CD14-positive monocyte (primary cell): ENCODE results near the gene CDC25B. TPM values are rescaled to one million over a fixed set of nuclear protein-coding genes. Genes with fewer than 3 reads are reported as not detected.
A peak's percentile ranks its signal among the peaks of the same experiment; 100 is the strongest.

Source experiments
- DNase-seq, 3 donors: peaks; one replicate each; pipeline ENCODE4 v3.0.0-alpha.2; 2011 to 2022
- H2AFZ ChIP-seq: 2 replicates; pipeline ENCODE4 v1.6.0; 2012; ENCODE audit warnings: mild to moderate bottlenecking, low read depth, low read length, inconsistent platforms; ENCODE audit not compliant: insufficient read depth, poor library complexity, severe bottlenecking
- H3K27ac ChIP-seq, 2 donors: 1 replicate in 1 of 2; 2 replicates in 1 of 2; pipeline ENCODE4 v1.5.1; 2012 to 2013; ENCODE audit warnings: low read length in 2 of 2, control low read depth in 1 of 2, inconsistent platforms in 1 of 2, low read depth in 1 of 2, mild to moderate bottlenecking in 1 of 2
- H3K27me3 ChIP-seq, 2 donors: one replicate each; pipeline versions ENCODE4 v1.6.0 to v1.6.1; 2011 to 2013; ENCODE audit warnings: low read length in 2 of 2; ENCODE audit not compliant: control insufficient read depth in 2 of 2, insufficient read depth in 2 of 2
- H3K36me3 ChIP-seq, 2 donors: replicated peaks in 1 of 2; 1 replicate in 1 of 2; 2 replicates in 1 of 2; pipeline versions ENCODE4 v1.5.1 to v1.6.1; 2012 to 2013; ENCODE audit warnings: low read length in 2 of 2, control low read depth in 1 of 2, inconsistent platforms in 1 of 2, mild to moderate bottlenecking in 1 of 2; ENCODE audit not compliant: insufficient read depth in 2 of 2, control insufficient read depth in 1 of 2
- H3K4me1 ChIP-seq, 2 donors: 1 replicate in 1 of 2; 2 replicates in 1 of 2; pipeline versions ENCODE4 v1.5.1 to v1.6.1; 2012 to 2013; ENCODE audit warnings: low read length in 2 of 2, control low read depth in 1 of 2, inconsistent platforms in 1 of 2, mild to moderate bottlenecking in 1 of 2, moderate library complexity in 1 of 2; ENCODE audit not compliant: insufficient read depth in 2 of 2, control insufficient read depth in 1 of 2
- H3K4me2 ChIP-seq: replicated peaks from 2 replicates; pipeline ENCODE3; 2012; ENCODE audit warnings: low read length, moderate library complexity, mild to moderate bottlenecking; ENCODE audit not compliant: poor library complexity, severe bottlenecking; ENCODE audit errors: extremely low read depth
- H3K4me3 ChIP-seq, 3 experiments: fragments of 200-600 bp in 1 of 3; sonication (generic) in 1 of 3; replicated peaks in 1 of 3; 1 replicate in 2 of 3; 2 replicates in 1 of 3; pipeline ENCODE4 v1.5.1; 2011 to 2013; ENCODE audit warnings: low read length in 3 of 3, mild to moderate bottlenecking in 3 of 3, control low read depth in 2 of 3, low read depth in 2 of 3, inconsistent platforms in 1 of 3, moderate library complexity in 1 of 3
- H3K79me2 ChIP-seq: 2 replicates; pipeline ENCODE4 v1.6.0; 2012; ENCODE audit warnings: mild to moderate bottlenecking, control low read depth, inconsistent platforms, low read length, moderate library complexity; ENCODE audit not compliant: insufficient read depth
- H3K9ac ChIP-seq: 2 replicates; pipeline ENCODE4 v1.6.0; 2017; ENCODE audit warnings: low read length, mild to moderate bottlenecking; ENCODE audit not compliant: insufficient read depth, poor library complexity, severe bottlenecking
- H3K9me3 ChIP-seq, 2 donors: replicated peaks in 1 of 2; 1 replicate in 1 of 2; 2 replicates in 1 of 2; pipeline versions ENCODE4 v1.5.1 to v1.6.1; 2012 to 2013; ENCODE audit warnings: low read length in 2 of 2, control low read depth in 1 of 2; ENCODE audit not compliant: control insufficient read depth in 1 of 2, insufficient read depth in 1 of 2
- H4K20me1 ChIP-seq: 2 replicates; pipeline ENCODE4 v1.6.0; 2012; ENCODE audit warnings: mild to moderate bottlenecking, low read length, control low read depth, moderate library complexity; ENCODE audit not compliant: insufficient read depth
- H3K27ac Mint-ChIP-seq, 7 donors: one replicate each; pipeline ENCODE4 v1.8.0; 2020; ENCODE audit warnings: mild to moderate bottlenecking in 7 of 7, mixed read lengths in 7 of 7, moderate library complexity in 6 of 7, inconsistent platforms in 2 of 7
- H3K27me3 Mint-ChIP-seq, 3 donors: one replicate each; pipeline ENCODE4 v1.8.0; 2021 to 2022; ENCODE audit warnings: low read depth in 3 of 3, mild to moderate bottlenecking in 3 of 3, mixed read lengths in 3 of 3, moderate library complexity in 3 of 3, inconsistent platforms in 1 of 3
- H3K36me3 Mint-ChIP-seq, 2 donors: one replicate each; pipeline ENCODE4 v1.8.0; 2020; ENCODE audit warnings: mixed read lengths in 2 of 2, inconsistent platforms in 1 of 2, mild to moderate bottlenecking in 1 of 2
- H3K4me1 Mint-ChIP-seq: one replicate; pipeline ENCODE4 v1.8.0; 2020; ENCODE audit warnings: mild to moderate bottlenecking, mixed read lengths
- H3K4me3 Mint-ChIP-seq, 2 donors: one replicate each; pipeline ENCODE4 v1.8.0; 2020; ENCODE audit warnings: mild to moderate bottlenecking in 2 of 2, mixed read lengths in 2 of 2, moderate library complexity in 1 of 2
- H3K9me3 Mint-ChIP-seq, 7 donors: one replicate each; pipeline ENCODE4 v1.8.0; 2020 to 2022; ENCODE audit warnings: mixed read lengths in 7 of 7, mild to moderate bottlenecking in 6 of 7, moderate library complexity in 6 of 7, inconsistent platforms in 2 of 7
- WGBS: methylation state at CpG from one replicate; pipeline ENCODE4 v1.1.5; 2013; ENCODE audit warnings: missing lambda C conversion rate; ENCODE audit not compliant: insufficient coverage; 5-methylcytosine and 5-hydroxymethylcytosine counted together
- intact Hi-C, 2 donors: fragments of 100-400 bp; cut with micrococcal nuclease; formaldehyde crosslinking; loops; one replicate each; pipeline versions ENCODE4 v1.15.0 to v1.15.1; 2023
- polyA plus RNA-seq, 3 donors: library from polyadenylated mRNA; depleted of rRNA in 1 of 3; unstranded in 2 of 3; stranded (reverse) in 1 of 3; fragments of 300-500 nt in 2 of 3; fragments of >200 nt in 1 of 3; fragmentation: Illumina TruSeq in 2 of 3; gene quantifications; 1 replicate in 2 of 3; 2 replicates in 1 of 3; pipeline ENCODE4 v1.2.3, GENCODE V29; 2012 to 2021
- TF ChIP-seq, protein P1 (sequence below): fragments of 200-600 bp; IDR thresholded peaks from one replicate; pipeline ENCODE4 v1.8.0; 2022; ENCODE audit warnings: antibody characterized with exemption, mild to moderate bottlenecking

CDC25B gene
- polyA plus RNA-seq, 3 donors = 3.6 to 35.6 (median 4.0) TPM

GRCh38 chr20:3781153-3781910 lies 14.8 kb upstream of the CDC25B start, which contains the start of gene SPEF1:
Gene SPEF1 (minus strand): TSS chr20:3781448. CDS start chr20:3781287, 161 bp downstream.
- H3K4me1 ChIP-seq = peaks cover 46 to 62% of the 10 kb centered on the region in 2 donors
- H3K9ac ChIP-seq = no peak within 1 kb of the TSS

GRCh38 chr20:3782597-3782996 lies 13.5 kb upstream of the CDC25B start:
- Histone ChIP-seq H3K4me2 (no peak overlapping the region), H3K4me1 (peaks cover 48 to 64% of the 10 kb centered on the region in 2 donors), H3K27me3 (peaks cover 17 to 23% of the 10 kb centered on the region in 2 donors), H3K36me3 (peaks cover 4 to 7% of the 10 kb centered on the region in 2 donors), H4K20me1 (peaks cover 55% of the 10 kb centered on the region), H3K79me2 (peaks cover 29% of the 10 kb centered on the region), H3K9ac (no peak overlapping the region), H3K27ac (no peak overlapping the region), H3K4me3 (no peak overlapping the region), H2AFZ (no peak overlapping the region), H3K9me3 (peaks cover 3 to 10% of the 10 kb centered on the region in 2 donors)
- WGBS = 77% methylated on average over 4 of the region's 6 CpGs
- peak in 1 of 3 donors; percentile 2 for DNase-seq
- H3K27ac Mint-ChIP-seq = peak overlapping the region in 1 of 7 donors; percentile 5
- peaks cover 56% of the 10 kb centered on the region for H3K4me1 Mint-ChIP-seq
- H3K36me3 Mint-ChIP-seq = peaks cover 9 to 17% of the 10 kb centered on the region in 2 donors
- intact Hi-C loops = loop anchor here in 1 of 2 donors (10.0 kb wide), 1 partner anchor 62 kb away; the partner anchor contains the start of gene MAVS
- peaks cover 0 to 4% (median 3%) of the 10 kb centered on the region in 7 donors for H3K9me3 Mint-ChIP-seq
- peaks cover 22 to 31% (median 27%) of the 10 kb centered on the region in 3 donors for H3K27me3 Mint-ChIP-seq
- TF ChIP-seq, protein P1, sequence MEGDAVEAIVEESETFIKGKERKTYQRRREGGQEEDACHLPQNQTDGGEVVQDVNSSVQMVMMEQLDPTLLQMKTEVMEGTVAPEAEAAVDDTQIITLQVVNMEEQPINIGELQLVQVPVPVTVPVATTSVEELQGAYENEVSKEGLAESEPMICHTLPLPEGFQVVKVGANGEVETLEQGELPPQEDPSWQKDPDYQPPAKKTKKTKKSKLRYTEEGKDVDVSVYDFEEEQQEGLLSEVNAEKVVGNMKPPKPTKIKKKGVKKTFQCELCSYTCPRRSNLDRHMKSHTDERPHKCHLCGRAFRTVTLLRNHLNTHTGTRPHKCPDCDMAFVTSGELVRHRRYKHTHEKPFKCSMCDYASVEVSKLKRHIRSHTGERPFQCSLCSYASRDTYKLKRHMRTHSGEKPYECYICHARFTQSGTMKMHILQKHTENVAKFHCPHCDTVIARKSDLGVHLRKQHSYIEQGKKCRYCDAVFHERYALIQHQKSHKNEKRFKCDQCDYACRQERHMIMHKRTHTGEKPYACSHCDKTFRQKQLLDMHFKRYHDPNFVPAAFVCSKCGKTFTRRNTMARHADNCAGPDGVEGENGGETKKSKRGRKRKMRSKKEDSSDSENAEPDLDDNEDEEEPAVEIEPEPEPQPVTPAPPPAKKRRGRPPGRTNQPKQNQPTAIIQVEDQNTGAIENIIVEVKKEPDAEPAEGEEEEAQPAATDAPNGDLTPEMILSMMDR = no peak
- no peak overlapping the region for H3K4me3 Mint-ChIP-seq

More at GRCh38 chr20:3781153-3781910, 14.8 kb upstream of the CDC25B start, which contains the start of gene SPEF1:
- peak within 1 kb of the TSS in 1 of 2 donors; percentile 7 for H3K27ac ChIP-seq
- peak within 1 kb of the TSS in 6 of 7 donors; percentile 17 to 87 (median 73) for H3K27ac Mint-ChIP-seq
- peaks cover 3 to 10% of the 10 kb centered on the region in 2 donors for H3K9me3 ChIP-seq
- TF ChIP-seq, protein P1 = no peak
- H3K79me2 ChIP-seq = peaks cover 29% of the 10 kb centered on the region
- peaks cover 27 to 37% (median 28%) of the 10 kb centered on the region in 3 donors for H3K27me3 Mint-ChIP-seq
- H3K4me2 ChIP-seq = peak within 1 kb of the TSS; percentile 86
- peak within 1 kb of the TSS in 2 of 3 experiments; percentile 9 to 67 for H3K4me3 ChIP-seq
- no peak within 1 kb of the TSS for H2AFZ ChIP-seq
- intact Hi-C loops = loop anchor here in 1 of 2 donors (10.0 kb wide), 1 partner anchor 63 kb away; the partner anchor contains the start of gene MAVS
- 4% methylated on average over 23 of the region's 28 CpGs for WGBS
- peaks cover 55% of the 10 kb centered on the region for H4K20me1 ChIP-seq
- H3K36me3 ChIP-seq = peaks cover 4 to 7% of the 10 kb centered on the region in 2 donors
- peaks cover 61% of the 10 kb centered on the region for H3K4me1 Mint-ChIP-seq
- H3K9me3 Mint-ChIP-seq = peaks cover 0 to 9% (median 3%) of the 10 kb centered on the region in 7 donors
- DNase-seq = peak; percentile 79 to 87 (median 85)
- H3K4me3 Mint-ChIP-seq = peak within 1 kb of the TSS; percentile 54 to 67
- H3K27me3 ChIP-seq = peaks cover 17 to 23% of the 10 kb centered on the region in 2 donors
- H3K36me3 Mint-ChIP-seq = peaks cover 9 to 17% of the 10 kb centered on the region in 2 donors
